DOHH2 (cell line): ENCODE results near the gene FUT3.

Experiments
- CTCF ChIP-seq: fragments of 200-600 bp; sonication (generic); IDR thresholded peaks from one replicate; pipeline ENCODE4 v1.5.1; 2014; ENCODE audit warnings: antibody characterized with exemption, mild to moderate bottlenecking, low read depth, low read length; ENCODE audit not compliant: poor library complexity, severe bottlenecking
- EZH2phosphoT487 ChIP-seq: fragments of 200-600 bp; sonication (generic); IDR thresholded peaks from 2 replicates; pipeline ENCODE4 v1.6.1; 2017; ENCODE audit warnings: borderline replicate concordance, mild to moderate bottlenecking, antibody characterized with exemption, low read length, moderate library complexity, mixed read lengths

DNA sequence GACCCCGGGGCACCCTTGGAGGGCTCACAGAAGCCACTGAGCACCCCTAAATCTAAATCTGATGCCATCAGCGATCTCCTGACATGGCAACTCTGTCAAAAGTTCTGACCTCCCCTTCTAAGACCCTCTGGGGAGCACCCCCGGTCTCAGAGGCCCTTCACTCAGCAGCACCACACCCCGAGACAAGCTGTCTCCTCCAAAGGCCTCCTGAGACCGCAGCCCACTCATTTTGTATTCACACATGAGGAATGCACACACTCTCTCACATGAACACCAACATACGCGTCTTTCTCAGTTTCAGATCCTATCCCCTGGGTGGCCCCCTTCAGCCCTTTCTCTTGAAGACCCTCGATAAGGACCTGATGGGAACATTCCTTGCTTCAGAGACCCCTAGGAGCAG is 49.7 kb upstream of the FUT3 start:
- TF ChIP-seq CTCF (no peak), EZH2phosphoT487 (no peak)
